Stimulated activated CD4-positive, alpha-beta T cell treated with anti-CD3 and anti-CD28 coated beads, TNF-alpha, amount 100 ng/mL, for 48 hours (primary cell): ENCODE results near the gene UIMC1.
"Not testable (repeated sequence)": the region's sequence is repeated elsewhere in the genome, so short reads cannot be mapped to it uniquely, and the experiment has no call there.

Experiments used
- DNase-seq, 3 donors: peaks; one replicate each; pipeline ENCODE4 v3.0.0-alpha.2; 2020; ENCODE audit warnings: low read depth in 3 of 3

Gene UIMC1

DNA sequence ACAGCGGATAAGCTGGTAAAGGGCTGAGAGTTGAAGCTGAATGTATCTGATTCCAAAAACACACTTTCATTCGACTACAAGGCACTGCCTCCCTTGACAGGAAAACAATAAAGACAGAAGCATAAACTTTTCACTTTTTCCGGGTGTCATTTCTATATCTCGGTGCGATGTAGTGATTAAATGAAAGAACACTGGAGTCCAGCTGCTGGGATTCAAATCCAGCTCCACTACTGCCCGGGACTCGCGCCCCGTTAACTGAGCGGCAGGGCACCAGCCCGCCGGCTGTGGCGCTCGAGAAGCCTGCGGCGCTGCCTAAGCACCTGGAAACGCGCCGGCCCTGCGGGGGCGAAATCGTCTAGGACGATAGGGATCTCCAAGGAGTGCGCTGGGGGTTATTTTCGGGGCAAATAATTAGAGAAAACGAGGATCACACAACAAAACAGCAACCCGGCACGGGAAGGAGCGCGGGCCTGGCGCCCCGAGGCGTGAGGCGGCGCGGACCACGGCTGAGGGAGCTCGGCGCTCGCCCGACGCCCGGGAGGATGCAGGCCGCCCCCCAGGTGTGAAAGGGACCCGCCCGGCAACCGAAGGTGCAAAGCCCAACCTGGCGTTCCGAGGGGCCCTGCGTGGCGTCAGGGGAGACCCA is 837 bp downstream of the UIMC1 start:
- peak; percentile 55 to 60 (median 57) for DNase-seq

GRCh38 chr5:177004961-177005360 is 1.6 kb downstream of the UIMC1 start:
- no peak for DNase-seq

DNA sequence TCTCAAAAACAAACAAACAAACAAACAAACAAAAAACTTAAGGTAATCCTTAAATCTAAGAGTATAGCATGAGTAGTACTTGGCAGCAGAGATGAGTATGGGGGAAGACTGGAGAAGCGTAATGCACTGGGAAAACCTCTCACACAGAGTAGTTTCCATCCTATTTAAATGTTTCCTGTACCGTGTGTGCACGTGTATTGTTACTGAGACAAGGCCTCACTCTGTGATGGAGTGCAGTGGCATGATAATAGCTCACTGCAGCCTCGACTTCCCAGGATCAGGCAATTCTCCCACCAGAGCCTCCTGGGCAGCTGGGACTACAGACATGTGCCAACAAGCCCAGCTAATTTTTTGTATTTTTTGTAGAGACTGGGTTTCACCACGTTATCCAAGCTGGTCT is 2.9 kb downstream of the UIMC1 start:
- DNase-seq, result no peak

- not testable (repeated sequence) for DNase-seq
Observed at GRCh38 chr5:176999526-176999925, 7.1 kb downstream of the UIMC1 start.

DNA sequence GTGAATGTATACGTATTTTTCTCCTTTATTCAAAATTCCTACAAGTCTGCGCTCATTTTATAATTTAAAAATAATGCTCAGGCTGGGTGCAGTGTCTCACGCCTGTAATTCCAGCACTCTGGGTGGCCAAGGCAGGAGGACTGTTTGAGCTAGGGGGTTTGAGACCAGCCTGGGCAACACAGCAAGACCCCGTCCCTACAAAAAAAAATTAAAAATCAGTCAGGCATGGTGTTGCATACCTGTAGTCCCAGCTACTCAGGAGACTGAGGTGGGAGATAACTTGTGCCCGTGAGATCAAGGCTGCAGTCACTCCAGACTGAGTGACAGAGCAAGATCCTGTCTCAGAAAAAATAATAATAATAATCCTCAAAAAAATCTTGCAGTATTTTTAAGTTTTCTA is 7.8 kb downstream of the UIMC1 start:
- DNase-seq, result no peak

GRCh38 chr5:176996780-176997179 is 9.8 kb downstream of the UIMC1 start:
- no peak for DNase-seq

GRCh38 chr5:176995896-176996767 is 10.4 kb downstream of the UIMC1 start:
- DNase-seq, result no peak

- no peak for DNase-seq
Observed at GRCh38 chr5:176995122-176995490, 11.5 kb downstream of the UIMC1 start.

GRCh38 chr5:176994460-176995121 is 12.0 kb downstream of the UIMC1 start:
- DNase-seq, result no peak

DNA sequence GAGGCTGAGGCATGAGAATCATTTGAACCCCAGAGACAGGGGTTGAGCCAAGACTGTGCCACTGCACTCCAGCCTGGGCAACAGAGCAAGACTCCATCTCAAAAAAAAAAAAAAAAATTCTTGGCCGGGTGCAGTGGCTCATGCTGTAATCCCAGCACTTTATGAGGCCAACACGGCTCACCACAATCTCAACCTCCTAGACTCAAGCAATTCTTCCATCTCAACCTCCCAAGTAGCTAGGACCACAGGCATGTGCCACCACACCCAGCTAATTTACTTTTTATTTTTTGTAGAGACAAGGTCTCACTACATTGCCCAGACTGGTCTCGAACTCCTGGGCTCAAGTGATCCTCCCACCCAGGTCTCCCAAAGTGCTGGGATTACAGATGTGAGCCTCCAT is 13.5 kb downstream of the UIMC1 start:
- DNase-seq, result not testable (repeated sequence)

GRCh38 chr5:176987583-176987982 is 19.0 kb downstream of the UIMC1 start:
- DNase-seq, result no peak

DNA sequence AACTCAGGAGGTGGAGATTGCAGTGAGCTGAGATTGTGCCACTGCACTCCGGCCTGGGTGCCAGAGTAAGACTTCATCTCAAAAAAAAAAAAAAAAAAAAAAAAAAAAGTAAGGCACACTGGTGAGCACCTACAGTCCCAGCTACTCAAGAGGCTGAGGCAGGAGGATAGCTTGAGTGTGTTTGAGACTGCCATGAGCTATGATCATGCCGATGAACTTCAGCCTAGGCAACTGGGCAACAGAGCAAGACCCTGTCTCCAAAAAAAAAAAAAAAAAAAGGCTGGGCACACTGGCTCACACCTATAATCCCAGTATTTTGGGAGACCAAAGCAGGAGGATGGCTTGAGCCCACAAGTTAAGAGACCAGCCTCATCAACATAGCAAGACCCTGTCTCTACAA is 20.3 kb downstream of the UIMC1 start:
- no peak for DNase-seq

- no peak for DNase-seq
Observed at GRCh38 chr5:176985516-176985915, 21.1 kb downstream of the UIMC1 start.

DNA sequence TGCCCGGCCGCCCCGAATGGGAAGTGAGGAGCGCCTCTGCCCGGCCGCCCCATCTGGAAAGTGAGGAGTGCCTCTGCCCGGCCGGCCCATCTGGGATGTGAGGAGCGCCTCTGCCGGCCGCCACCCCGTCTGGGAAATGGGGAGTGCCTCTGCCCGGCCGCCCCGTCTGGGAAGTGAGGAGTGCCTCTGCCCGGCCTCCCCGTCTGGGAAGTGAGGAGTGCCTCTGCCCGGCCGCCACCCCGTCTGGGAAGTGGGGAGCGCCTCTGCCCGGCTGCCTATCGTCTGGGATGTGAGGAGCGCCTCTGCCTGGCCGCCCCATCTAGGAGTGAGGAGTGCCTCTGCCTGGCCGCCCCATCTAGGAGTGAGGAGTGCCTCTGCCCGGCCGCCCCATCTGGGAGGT is 22.4 kb downstream of the UIMC1 start:
- not testable (repeated sequence) for DNase-seq

GRCh38 chr5:176983593-176983992 is 23.0 kb downstream of the UIMC1 start:
- DNase-seq, result not testable (repeated sequence)

DNA sequence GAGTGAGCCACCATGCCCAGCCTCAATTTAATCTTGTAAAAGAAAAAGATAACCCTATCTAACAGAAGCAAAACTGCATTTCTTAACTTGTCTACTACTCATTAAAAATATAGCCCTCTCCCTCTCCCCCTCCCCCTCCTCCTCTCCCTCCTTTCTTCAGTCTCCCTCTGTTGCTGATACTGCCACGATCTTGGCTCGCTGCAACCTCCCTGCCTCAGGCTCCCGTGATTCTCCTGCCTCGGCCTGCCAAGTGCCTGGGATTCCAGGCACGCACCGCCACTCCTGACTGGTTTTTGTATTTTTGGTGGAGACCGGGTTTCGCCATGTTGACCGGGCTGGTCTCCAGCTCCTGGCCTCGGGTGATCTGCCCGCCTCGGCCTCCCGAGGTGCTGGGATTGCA is 23.5 kb downstream of the UIMC1 start:
- not testable (repeated sequence) for DNase-seq

GRCh38 chr5:176980818-176981217 is 25.8 kb downstream of the UIMC1 start:
- DNase-seq, result no peak

DNA sequence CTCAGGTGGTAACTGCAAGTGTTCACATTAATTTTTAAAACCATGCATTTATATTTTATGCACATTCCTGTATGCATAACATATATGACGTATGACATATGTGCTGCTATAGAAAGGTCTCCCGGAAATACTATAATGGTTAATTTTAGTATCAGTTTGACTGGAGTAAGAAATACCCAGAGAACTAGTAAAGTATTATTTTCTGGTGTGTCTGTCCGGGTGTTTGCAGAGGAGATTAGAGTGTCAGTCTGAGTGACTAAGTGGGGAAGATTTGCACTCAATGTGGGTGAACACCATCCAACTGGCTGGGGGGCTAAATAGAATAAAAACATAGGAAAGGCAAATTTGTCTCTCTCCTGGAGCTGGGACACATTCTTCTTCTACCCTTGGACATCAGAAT is 26.9 kb downstream of the UIMC1 start:
- DNase-seq, result no peak

GRCh38 chr5:176965633-176966032 is 40.9 kb downstream of the UIMC1 start:
- DNase-seq, result no peak

DNA sequence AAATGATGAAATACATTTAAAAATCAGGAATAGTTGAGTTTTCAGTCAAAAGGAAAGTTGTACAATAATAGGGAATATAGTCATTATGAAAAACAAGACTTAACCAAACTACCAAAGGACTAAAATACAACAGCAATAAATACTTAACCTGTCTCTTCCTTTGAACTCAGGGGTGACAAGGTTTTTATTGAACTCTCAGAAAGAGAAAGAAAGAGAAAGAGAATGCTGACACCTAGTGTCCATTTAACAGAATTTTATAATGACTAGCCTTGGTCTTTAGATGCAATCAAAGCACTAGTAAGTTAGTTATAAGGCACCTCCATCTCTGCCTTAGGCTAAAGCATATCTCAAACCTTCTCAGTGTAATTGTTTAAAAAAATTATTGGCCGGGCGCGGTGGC is 47.5 kb downstream of the UIMC1 start:
- no peak for DNase-seq

DNA sequence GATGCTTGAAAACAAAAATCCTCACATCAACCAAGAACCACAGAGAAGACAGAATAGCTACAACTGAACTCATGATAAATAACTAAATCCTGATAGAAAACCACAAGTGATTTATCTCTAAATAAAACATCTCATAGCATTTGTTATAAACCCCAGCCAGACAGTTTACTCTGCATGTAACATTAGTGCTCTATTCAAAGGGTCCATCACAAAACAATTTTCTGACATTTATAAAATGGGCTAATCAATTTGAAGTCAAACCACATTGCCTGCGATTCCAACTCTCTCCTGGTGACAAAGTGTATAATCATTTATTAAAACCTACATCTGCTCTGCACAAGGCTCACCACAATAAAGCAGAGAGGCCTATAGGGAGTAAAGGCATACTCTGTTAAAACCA is 49.8 kb downstream of the UIMC1 start:
- no peak for DNase-seq

GRCh38 chr5:176955895-176956294 is 50.7 kb downstream of the UIMC1 start:
- DNase-seq, result no peak

DNA sequence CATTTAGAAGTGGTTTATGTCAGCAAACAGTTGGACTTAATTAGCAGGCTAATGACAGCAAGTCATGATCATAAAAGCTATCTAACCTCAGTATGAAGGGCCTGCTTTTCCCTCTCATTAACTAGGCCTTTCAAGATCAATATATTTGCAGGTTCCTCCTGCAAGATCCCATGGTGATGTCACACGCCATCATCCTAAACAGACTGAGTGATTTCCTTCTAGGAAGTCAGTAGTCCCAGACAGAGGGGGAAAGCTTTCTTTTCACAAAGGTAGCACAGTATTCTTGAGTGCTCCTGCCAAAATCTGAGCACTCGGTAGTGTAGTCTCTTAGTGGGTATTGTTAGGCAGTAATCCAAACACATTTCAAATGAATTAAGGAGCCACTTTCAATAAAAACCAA is 52.5 kb downstream of the UIMC1 start:
- no peak for DNase-seq
